Endometrial microvascular endothelial cells (primary cell): ENCODE results near the gene NXT2. TPM values are rescaled to one million over a fixed set of nuclear protein-coding genes. Genes with fewer than 3 reads are reported as not detected.

Experiments used
- total RNA-seq: library from RNA; depleted of rRNA; stranded (reverse); fragments of >200 nt; gene quantifications from one replicate; pipeline ENCODE4 v1.2.3, GENCODE V29; 2015; ENCODE audit errors: inconsistent ontology term

The NXT2 gene
- total RNA-seq, 1 donor from 2014 or later: 6.5 TPM

Other genes starting within 250 kb of the NXT2 start
- not detected for gene GUCY2F, start 54.8 kb upstream of the NXT2 start, total RNA-seq
- gene KCNE5, start 88.3 kb downstream of the NXT2 start, total RNA-seq: not detected
- 137 TPM for gene ACSL4, start 196.4 kb downstream of the NXT2 start, total RNA-seq